DMS153 treated with DMSO at 0.1 percent for 48 hours (cell line): ENCODE results near the gene TADA2B.
"Not testable (repeated sequence)": the region's sequence is repeated elsewhere in the genome, so short reads cannot be mapped to it uniquely, and the experiment has no call there.

Source experiments
- DNase-seq: peaks from one replicate; lab custom pipeline; 2025; ENCODE audit not compliant: unreplicated experiment; lab: John Stamatoyannopoulos, UW

Gene TADA2B

GRCh38 chr4:7078025-7078424 is 34.9 kb downstream of the TADA2B start:
- no peak for DNase-seq

GRCh38 chr4:7079483-7079882 is 36.3 kb downstream of the TADA2B start:
- not testable (repeated sequence) for DNase-seq

- DNase-seq, result not testable (repeated sequence)
Measured at GRCh38 chr4:7079909-7080308, 36.7 kb downstream of the TADA2B start.

GRCh38 chr4:7083597-7084563 is 40.7 kb downstream of the TADA2B start:
- DNase-seq, result no peak

- DNase-seq, result not testable (repeated sequence)
Measured at GRCh38 chr4:7084564-7084961, 41.4 kb downstream of the TADA2B start.

GRCh38 chr4:7086384-7086783 is 43.2 kb downstream of the TADA2B start:
- DNase-seq, result no peak

- no peak for DNase-seq
Measured at GRCh38 chr4:7087036-7087435, 43.9 kb downstream of the TADA2B start.

GRCh38 chr4:7089213-7089986 is 46.2 kb downstream of the TADA2B start:
- DNase-seq, result no peak

- DNase-seq, result no peak
Measured at GRCh38 chr4:7092026-7092425, 48.9 kb downstream of the TADA2B start.

- DNase-seq, result no peak
Measured at GRCh38 chr4:7094916-7095315, 51.7 kb downstream of the TADA2B start.

- DNase-seq, result no peak
Measured at GRCh38 chr4:7095611-7096155, 52.5 kb downstream of the TADA2B start.

GRCh38 chr4:7096236-7096635 is 53.1 kb downstream of the TADA2B start:
- no peak for DNase-seq

GRCh38 chr4:7101692-7102515 is 58.7 kb downstream of the TADA2B start:
- DNase-seq, result peak; percentile 4

GRCh38 chr4:7102516-7102909 is 59.3 kb downstream of the TADA2B start:
- not testable (repeated sequence) for DNase-seq

- DNase-seq, result peak; percentile 28
Measured at GRCh38 chr4:7103031-7103606, 59.9 kb downstream of the TADA2B start.

GRCh38 chr4:7103607-7104365 is 60.6 kb downstream of the TADA2B start:
- DNase-seq, result no peak

GRCh38 chr4:7104366-7105031 is 61.3 kb downstream of the TADA2B start:
- no peak for DNase-seq

- DNase-seq, result no peak
Measured at GRCh38 chr4:7105276-7105675, 62.1 kb downstream of the TADA2B start.
